Right lobe of liver (tissue), 6 donors: ENCODE results near the gene OR2A42. TPM values are rescaled to one million over a fixed set of nuclear protein-coding genes. Genes with fewer than 3 reads are reported as not detected.
"Not testable (repeated sequence)": the region's sequence is repeated elsewhere in the genome, so short reads cannot be mapped to it uniquely, and the experiment has no call there.

Experiments
- ATAC-seq, 4 donors: fragments of 200-7000 bp; cut with Tn5 transposase; one replicate each; pipeline ENCODE4 v1.9.1; 2020; ENCODE audit warnings: mild to moderate bottlenecking in 4 of 4, moderate library complexity in 4 of 4
- DNase-seq, 3 donors: peaks; one replicate each; pipeline ENCODE4 v3.0.0-alpha.2; 2020
- H3K27ac ChIP-seq, 3 donors: fragments of 200-600 bp; one replicate each; pipeline ENCODE4 v1.8.0; 2022
- H3K27me3 ChIP-seq, 2 donors: fragments of 200-600 bp; one replicate each; pipeline ENCODE4 v1.8.0; 2022
- H3K36me3 ChIP-seq, 4 donors: fragments of 200-600 bp; sonication (generic) in 1 of 4; one replicate each; pipeline versions ENCODE4 v1.5.1 to v1.8.0; 2017 to 2022; ENCODE audit warnings: control low read depth in 1 of 4
- H3K4me1 ChIP-seq, 4 donors: fragments of 200-600 bp; sonication (generic) in 1 of 4; one replicate each; pipeline versions ENCODE4 v1.5.1 to v1.8.0; 2017 to 2022; ENCODE audit warnings: control low read depth in 1 of 4
- H3K4me3 ChIP-seq, 3 donors: fragments of 200-600 bp; one replicate each; pipeline ENCODE4 v1.8.0; 2022
- H3K9me3 ChIP-seq, 4 donors: fragments of 200-600 bp; sonication (generic) in 1 of 4; one replicate each; pipeline versions ENCODE4 v1.5.1 to v1.8.0; 2017 to 2022; ENCODE audit warnings: control low read depth in 1 of 4
- WGBS: methylation state at CpG from one replicate; pipeline ENCODE4 v1.1.6; 2018; ENCODE audit warnings: low coverage, low lambda C conversion rate; ENCODE audit not compliant: insufficient coverage; ENCODE audit errors: missing lambda C conversion rate; 5-methylcytosine and 5-hydroxymethylcytosine counted together
- intact Hi-C, 2 donors: fragments of 100-400 bp; cut with DNase I; formaldehyde crosslinking; loops; one replicate each; pipeline versions ENCODE4 v1.11.2 to v1.14.1; 2022
- total RNA-seq, 6 experiments: library from RNA; depleted of rRNA in 2 of 6; stranded (reverse); fragments of >200 nt in 2 of 6; fragmentation: NEBNext Ultra II Directional in 3 of 6; extraction: Animal tissue kit (Norgen Biotek cat#: 25700) in 3 of 6; gene quantifications; one replicate each; pipeline versions ENCODE4 v1.1.0 to v1.2.4, GENCODE V29; 2016 to 2023
- TF ChIP-seq, protein P1 (sequence below), 4 donors: fragments of 200-600 bp in 3 of 4; fragments of 450-650 bp in 1 of 4; IDR thresholded peaks; one replicate each; pipeline versions ENCODE4 v1.5.1 to v1.8.0; 2016 to 2022; ENCODE audit warnings: antibody characterized with exemption in 4 of 4, mild to moderate bottlenecking in 2 of 4
- donor health status: DM: no; HTN: yes; CAD: no.
- donor health status: DM: no; HTN: no; CAD: no.
- donor health status: DM: no; HTN: no; CAD: no.
- donor health status: DM: no; HTN: yes; CAD: no.
- donor health status: DM: no; HTN: yes; CAD: no.

OR2A42 gene
- total RNA-seq, 6 experiments from 2014 or later = not detected

DNA sequence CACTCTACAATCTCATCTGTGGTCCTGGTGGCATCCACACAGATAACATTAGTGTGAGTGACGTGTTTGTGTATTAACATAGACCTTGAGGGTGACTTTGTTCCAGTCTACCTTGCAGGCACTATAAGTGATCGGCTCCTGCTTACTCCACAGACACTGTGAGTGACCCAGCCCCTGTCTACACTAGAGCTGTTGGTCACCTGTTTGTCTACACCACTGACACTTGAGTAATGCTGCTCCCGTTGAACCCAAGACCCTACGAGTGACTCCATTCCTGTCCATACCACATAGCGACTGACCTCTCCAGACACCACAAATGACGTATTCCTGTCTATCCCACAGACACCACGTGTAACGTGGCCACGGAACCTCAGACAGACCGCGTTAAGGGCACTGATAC is 45.6 kb downstream of the OR2A42 start:
- intact Hi-C loops = not testable (repeated sequence)

GRCh38 chr7:144188578-144189171 is 50.7 kb downstream of the OR2A42 start:
- H3K36me3 ChIP-seq, DNase-seq, H3K27ac ChIP-seq, intact Hi-C loops, ATAC-seq, H3K27me3 ChIP-seq, H3K4me1 ChIP-seq, H3K9me3 ChIP-seq, H3K4me3 ChIP-seq: not testable (repeated sequence)
- no CpG with 5 or more reads among the region's 3 CpGs for WGBS

More for the DNA sequence above, 45.6 kb downstream of the OR2A42 start:
- no CpG with 5 or more reads among the region's 11 CpGs for WGBS
- DNase-seq, H3K27me3 ChIP-seq, H3K36me3 ChIP-seq, H3K4me1 ChIP-seq, H3K9me3 ChIP-seq, ATAC-seq, H3K4me3 ChIP-seq, H3K27ac ChIP-seq: not testable (repeated sequence)

DNA sequence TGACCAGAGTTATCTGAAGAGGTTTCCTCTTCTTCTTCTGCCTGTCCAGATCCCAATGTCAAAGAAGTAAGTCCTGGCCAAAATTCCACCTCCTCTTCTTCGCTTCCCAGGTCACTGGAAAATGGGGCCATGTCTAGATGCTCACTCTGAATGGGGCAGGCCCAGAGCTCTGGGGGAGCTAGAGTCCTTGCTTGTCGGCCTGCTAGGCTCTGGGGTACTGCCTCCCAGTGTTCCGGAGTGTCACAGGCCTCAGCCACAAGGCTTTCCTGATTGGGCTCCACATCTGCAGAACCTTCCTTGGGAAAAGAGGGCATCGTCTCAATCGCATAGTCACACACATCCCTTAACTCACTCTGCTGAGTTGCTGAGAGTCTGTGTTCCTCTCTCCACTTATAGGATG is 51.6 kb downstream of the OR2A42 start:
- H3K36me3 ChIP-seq, H3K9me3 ChIP-seq, H3K27me3 ChIP-seq, H3K4me3 ChIP-seq, H3K4me1 ChIP-seq, H3K27ac ChIP-seq, intact Hi-C loops, DNase-seq: not testable (repeated sequence)
- no CpG with 5 or more reads among the region's 5 CpGs for WGBS
- ATAC-seq = peak in 1 of 4 donors; percentile 50

GRCh38 chr7:144183166-144183565 is 56.2 kb downstream of the OR2A42 start, which contains the start of gene CTAGE4:
TSS of gene CTAGE4 (plus strand) at chr7:144183466. CDS start at chr7:144183504, 38 bp downstream.
- H3K27ac ChIP-seq, H3K27me3 ChIP-seq, H3K9me3 ChIP-seq, ATAC-seq, H3K36me3 ChIP-seq, DNase-seq, H3K4me3 ChIP-seq, intact Hi-C loops, H3K4me1 ChIP-seq: not testable (repeated sequence)
- WGBS = no CpG with 5 or more reads among the region's 19 CpGs

- intact Hi-C loops, H3K9me3 ChIP-seq, H3K4me1 ChIP-seq, H3K27me3 ChIP-seq, H3K4me3 ChIP-seq, DNase-seq, H3K27ac ChIP-seq, H3K36me3 ChIP-seq, ATAC-seq: not testable (repeated sequence)
- WGBS = no CpG with 5 or more reads among the region's 2 CpGs
Measured at GRCh38 chr7:144179165-144179479, 60.3 kb downstream of the OR2A42 start.

GRCh38 chr7:144178380-144179164 is 60.8 kb downstream of the OR2A42 start:
- TF ChIP-seq, protein P1, sequence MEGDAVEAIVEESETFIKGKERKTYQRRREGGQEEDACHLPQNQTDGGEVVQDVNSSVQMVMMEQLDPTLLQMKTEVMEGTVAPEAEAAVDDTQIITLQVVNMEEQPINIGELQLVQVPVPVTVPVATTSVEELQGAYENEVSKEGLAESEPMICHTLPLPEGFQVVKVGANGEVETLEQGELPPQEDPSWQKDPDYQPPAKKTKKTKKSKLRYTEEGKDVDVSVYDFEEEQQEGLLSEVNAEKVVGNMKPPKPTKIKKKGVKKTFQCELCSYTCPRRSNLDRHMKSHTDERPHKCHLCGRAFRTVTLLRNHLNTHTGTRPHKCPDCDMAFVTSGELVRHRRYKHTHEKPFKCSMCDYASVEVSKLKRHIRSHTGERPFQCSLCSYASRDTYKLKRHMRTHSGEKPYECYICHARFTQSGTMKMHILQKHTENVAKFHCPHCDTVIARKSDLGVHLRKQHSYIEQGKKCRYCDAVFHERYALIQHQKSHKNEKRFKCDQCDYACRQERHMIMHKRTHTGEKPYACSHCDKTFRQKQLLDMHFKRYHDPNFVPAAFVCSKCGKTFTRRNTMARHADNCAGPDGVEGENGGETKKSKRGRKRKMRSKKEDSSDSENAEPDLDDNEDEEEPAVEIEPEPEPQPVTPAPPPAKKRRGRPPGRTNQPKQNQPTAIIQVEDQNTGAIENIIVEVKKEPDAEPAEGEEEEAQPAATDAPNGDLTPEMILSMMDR (IDR thresholded peaks at IDR 0.05) = peak; percentile 42 to 46 (median 45)
- H3K36me3 ChIP-seq, DNase-seq, intact Hi-C loops, H3K27ac ChIP-seq, H3K9me3 ChIP-seq, H3K4me1 ChIP-seq, H3K4me3 ChIP-seq, H3K27me3 ChIP-seq: not testable (repeated sequence)
- WGBS = 5% methylated on average over 3 of the region's 10 CpGs
- peak; percentile 70 to 88 (median 81) for ATAC-seq

Other genes starting within 250 kb of the OR2A42 start
- not detected for gene OR6B1, start 239.3 kb downstream of the OR2A42 start, total RNA-seq
- gene OR2A5, start 190.7 kb downstream of the OR2A42 start, total RNA-seq = not detected
- gene OR2A25, start 169.8 kb downstream of the OR2A42 start, total RNA-seq = not detected
- not detected for gene OR2A12, start 153.3 kb downstream of the OR2A42 start, total RNA-seq
- gene OR2A2, start 130.0 kb downstream of the OR2A42 start, total RNA-seq = not detected
- gene OR2A14, start 116.4 kb downstream of the OR2A42 start, total RNA-seq = not detected
- 1 to 10 TPM; 2.1 to 4.5 (median 3.5) TPM for gene CTAGE4, start 56.1 kb downstream of the OR2A42 start, total RNA-seq
- gene ARHGEF35, start 43.8 kb downstream of the OR2A42 start, total RNA-seq = 10 to 100 TPM in 1 of 6 experiments, 1 to 10 TPM in 5; 3.6 to 10.8 (median 5.8) TPM
- 1 to 10 TPM; 1.5 to 5.6 (median 3.5) TPM for gene OR2A7, start 25.2 kb upstream of the OR2A42 start, total RNA-seq
- gene CTAGE8, start 29.7 kb upstream of the OR2A42 start, total RNA-seq = 1 to 10 TPM in 2 of 6 experiments, under 1 TPM in 4; 0.53 to 1.3 (median 0.71) TPM
- gene OR2A1, start 72.8 kb upstream of the OR2A42 start, total RNA-seq = under 1 TPM in 1 of 6 experiments, not detected in 5; 0.09 TPM
- gene ARHGEF5, start 115.8 kb upstream of the OR2A42 start, total RNA-seq = 10 to 100 TPM; 10.2 to 18.2 (median 15.0) TPM
- not detected for gene NOBOX, start 164.1 kb upstream of the OR2A42 start, total RNA-seq